ENCODE data around the gene DLG5.
"Not testable (repeated sequence)": the region's sequence is repeated elsewhere in the genome, so short reads cannot be mapped to it uniquely, and the experiment has no call there.

The DLG5 gene

DNA sequence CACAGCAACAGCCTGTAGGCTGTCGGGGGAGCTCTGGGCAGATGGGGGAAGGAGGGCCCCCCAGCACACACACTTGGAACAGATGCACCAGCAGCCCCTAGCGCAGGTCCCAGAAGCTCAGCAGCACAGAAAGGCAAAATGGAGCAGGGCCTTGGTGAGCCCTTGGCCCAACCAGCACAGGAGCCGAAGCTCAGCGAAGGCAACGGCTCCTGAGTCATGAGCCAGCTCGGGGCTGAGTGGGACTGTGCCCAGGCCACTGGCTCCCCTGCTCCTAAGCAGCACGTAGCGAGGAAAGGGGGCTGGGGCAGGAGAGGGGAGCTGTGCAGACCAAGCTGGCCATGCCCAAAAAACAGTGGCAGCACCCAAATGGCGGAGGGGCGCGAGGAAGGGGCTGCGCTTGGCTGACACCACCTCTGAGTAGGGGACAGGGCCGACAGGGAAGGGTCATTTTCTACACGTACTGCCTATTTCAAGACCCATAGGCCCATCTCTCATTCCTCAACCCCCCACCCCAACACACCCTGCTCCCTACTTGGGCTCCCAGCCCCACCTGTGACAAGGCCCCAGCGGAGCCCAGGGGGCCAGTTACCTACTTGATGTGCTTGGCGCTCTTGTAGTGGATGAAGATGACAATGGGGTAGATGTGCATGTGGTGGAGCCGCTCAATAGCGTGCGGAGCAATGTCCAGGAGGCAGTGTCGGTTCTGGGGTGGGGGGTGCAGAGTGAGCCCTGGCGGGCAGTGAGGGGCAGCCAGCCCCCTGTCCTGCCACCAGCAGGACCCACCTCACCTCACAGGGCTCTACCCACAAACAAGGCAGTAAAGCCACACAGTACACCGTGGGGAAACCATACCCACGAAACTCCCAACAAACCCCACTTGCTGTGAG lies 132.1 kb downstream of the DLG5 start:
- DNase-seq (ENCODE audit: low spot score), result no peak

DNA sequence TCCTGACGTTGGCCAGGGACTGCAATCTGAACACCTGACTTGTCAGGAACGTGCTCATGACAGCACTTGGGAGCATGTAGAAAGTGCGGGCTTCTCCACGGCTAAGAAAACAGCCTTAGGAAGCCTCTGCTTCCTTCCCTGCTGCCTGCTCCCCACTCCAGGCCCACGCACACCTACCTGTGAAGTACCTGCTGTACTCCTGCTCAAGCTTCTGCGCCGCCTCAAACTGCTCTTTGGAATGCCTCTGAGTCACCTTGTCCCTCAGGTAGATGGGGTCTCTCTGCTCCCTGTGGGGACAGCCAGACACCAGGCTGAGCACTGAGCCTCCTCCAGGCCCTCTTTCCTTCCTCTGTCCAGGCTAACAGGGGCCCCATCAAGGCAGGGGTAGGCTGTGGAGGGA lies 132.7 kb downstream of the DLG5 start:
- DNase-seq (ENCODE audit: low spot score), result no peak

DNA sequence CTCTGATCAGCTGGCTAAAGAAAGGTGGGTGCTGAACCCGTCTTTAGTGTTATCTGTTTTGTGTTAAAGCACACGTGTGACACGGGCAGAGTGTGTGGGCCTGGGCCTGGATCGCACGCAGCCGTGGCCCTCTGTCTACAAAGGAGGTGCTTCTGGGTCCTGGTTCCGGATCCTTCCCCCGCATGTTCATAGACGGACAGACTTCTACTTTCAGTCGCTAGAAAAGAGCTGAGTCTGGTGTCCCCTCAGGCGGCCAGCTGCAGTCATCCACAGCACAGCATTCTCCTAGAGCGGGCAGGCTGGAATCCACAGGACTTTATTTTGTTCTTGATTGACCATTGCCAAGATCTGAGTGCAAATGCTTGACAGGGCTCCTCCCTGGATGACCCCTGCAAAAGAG lies 134.4 kb downstream of the DLG5 start:
- DNase-seq (ENCODE audit: low spot score), result no peak

DNA sequence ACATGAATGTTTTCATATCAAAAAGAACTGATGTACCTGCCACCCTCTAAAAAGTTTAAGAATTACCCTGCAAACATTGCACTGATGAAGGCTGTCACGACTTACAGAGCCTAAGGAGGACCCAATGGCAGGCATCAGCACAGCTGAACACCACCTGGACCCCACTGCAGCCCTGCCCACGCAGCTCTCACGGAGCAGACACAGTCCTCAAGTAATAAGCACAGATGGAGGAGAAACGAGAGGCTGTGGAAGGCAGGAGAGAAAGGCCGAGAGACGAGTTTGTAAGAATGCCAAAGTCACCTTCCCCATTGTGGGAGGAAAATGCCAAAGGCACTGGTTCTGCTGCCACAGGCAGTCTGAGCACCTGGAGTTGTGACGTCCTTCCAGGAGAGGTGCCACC lies 135.0 kb downstream of the DLG5 start:
- no peak for DNase-seq (ENCODE audit: low spot score)

DNA sequence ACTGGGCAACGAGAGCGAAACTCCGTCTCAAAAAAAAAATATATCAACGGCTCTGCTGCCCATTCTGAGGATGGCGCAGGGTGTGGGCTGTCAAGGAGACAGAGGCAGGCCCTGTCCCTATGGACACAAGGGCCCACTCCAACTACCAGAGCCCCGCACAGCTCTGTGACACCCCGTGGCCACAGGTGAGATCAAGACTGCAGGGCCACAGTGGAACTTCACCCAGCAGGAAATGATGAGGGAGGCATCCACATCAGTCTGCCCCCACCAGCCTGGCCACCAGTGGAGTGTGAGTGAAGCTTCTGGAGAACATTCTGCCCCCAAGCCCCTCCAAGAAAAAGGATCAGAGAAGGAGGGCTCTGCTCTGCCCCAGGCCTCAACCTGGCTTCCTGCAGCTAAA lies 136.7 kb downstream of the DLG5 start:
- no peak for DNase-seq (ENCODE audit: low spot score)

DNA sequence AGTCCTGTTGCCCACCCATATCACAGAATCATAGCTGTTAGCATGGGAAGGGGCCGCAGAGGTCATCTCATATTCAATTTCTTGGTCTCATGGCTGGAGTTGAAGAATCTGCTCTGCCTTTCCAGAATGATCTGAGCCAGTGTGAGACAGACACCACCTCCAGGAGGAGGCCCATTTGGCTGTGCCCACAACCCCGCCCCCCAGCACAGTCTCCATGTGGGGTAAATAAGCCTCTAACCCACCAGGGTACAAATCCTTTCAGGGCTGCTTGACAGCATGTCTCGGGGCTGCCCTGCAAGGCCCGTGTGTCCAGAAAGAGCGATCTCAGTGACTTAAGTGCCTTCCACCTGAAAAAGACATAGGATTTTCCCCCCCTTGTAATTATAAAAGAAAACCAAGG lies 137.5 kb downstream of the DLG5 start:
- no peak for DNase-seq (ENCODE audit: low spot score)

DNA sequence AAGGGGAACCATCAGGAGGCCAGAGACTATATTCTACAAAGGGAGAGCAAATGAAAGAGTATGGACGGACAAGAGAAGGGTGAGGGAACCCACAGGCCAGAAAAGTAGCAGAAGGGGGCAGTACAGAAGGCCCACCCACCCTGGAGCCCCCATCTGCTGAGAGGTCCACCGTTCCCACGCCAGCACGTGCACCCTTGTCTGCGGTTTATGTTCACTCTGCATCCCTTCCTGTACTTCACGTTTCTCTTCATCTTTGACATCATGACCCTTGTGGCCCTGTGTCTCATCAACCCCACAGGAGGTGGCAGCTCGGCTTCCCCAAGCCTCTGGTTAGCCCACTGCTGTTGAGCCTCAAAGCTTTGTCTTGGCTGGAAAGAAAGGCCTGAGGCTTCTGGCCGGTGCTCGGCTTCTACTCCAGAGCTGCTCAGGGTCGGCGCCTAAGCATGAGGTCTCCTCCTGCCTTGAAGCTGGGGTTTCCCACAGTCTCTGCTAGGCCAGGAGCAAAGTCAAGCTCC lies 138.0 kb downstream of the DLG5 start:
- DNase-seq (ENCODE audit: low spot score), result no peak

DNA sequence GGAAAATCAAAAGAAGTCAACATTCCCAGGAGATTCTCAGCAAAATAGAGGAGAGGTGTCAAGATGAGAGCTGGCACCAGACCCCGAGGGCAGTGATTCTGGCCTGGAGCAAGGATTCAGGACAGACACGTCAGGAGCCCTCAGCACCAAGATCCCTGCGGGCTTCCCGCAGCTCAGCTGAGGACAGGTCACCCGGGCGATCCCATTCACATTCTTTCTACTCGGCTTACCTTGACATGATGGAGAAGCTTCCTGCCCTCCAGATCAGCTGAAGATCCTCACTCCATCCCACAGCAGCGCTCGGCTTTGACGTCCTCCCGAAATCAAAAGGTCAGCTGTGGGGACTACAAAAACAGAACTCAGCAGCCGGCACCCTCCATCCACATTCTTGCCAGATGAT lies 139.1 kb downstream of the DLG5 start:
- no peak for DNase-seq (ENCODE audit: low spot score)

DNA sequence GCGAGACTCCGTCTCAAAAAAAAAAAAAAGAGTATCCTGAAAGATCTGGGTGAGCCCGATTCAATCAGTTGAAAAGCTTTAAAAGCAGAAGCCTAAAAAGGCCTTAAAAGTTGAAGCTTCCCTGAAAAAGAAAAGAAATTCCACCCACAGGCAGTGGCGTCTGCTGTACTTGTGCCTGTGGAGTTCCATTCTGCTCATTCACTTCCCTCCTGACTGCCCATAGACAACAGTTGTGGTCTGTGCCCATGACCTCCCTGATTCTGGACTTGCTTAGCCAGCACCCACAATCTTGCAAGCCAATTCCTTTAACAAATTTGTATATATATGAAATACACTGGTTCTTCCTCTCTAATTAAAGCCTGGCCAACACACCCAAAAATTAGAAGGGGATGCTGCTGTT lies 141.7 kb downstream of the DLG5 start:
- DNase-seq (ENCODE audit: low spot score), result no peak

DNA sequence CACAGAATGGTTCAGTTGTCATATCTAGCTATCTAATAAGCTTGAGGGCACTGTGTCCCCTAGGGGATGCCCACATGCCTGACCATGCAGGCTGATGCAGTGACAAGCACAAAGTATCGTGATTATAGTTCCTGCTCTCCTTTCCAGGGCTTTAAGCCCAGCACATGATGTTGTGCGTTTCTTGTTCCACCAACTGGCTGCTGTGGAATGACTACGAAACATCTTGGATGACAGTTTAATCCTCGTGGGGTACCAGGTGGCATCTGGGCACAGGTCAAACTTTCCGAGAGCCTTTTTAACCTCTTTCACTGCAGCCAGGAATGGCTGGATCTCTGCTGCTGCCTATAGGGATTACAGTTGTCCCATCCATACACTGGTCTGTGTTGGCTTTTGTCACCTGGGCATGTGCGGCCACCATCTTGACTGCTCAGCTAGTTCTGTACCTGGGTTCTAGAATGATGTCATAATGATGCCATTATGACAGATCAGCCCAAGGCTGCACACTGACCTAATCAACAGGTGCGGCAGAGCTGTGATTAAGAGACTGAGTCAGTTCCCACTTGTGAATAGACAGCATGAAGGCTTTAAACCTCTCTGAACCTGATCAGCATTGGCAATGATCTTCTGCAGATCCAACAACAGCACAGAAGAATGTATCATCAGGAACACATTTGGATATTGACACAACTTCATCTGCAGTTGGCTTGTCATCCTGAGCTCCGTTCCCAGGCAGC lies 144.1 kb downstream of the DLG5 start:
- DNase-seq (ENCODE audit: low spot score), result no peak

DNA sequence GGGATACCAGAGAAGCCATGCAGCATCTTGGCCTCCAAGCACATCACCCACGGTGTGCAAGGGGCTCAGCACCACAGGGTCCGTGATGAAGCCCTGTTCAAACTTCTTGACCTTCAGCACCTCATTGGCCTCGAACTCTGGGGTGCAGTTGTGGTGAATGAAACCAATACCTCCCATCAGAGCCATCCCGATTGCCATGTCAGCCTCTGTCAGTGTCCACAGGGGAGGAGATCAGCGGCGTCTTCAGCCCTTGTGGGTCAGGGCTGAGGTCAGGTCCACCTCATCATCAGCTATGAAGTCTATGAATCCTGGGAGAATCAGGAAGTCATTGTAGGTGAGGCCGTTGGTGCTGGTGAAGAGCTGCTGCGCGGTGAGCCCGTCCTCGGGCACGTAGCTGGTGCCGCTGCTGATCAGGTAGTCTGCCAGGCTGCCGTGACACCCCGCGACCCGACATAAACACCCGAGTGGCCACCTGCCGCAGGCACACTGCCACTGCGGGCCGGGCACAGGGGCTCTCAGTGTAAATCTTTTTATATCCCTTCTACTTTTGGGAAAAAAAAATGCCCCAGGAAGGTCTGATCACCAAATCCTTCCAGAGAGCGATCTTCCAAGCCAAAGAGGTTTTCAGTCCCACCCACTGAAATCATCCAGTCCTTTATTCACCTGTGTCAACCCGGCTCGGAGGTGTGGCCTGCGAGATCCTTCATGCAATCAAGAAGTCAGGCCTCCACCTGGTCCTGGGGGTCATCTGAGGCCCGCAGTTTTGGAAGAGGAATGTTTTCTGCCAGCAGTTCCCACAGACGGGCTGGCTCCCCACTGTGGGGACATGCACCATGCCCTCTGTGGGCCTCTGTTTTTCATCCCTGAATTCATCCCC lies 144.9 kb downstream of the DLG5 start:
- no peak for DNase-seq (ENCODE audit: low spot score)

DNA sequence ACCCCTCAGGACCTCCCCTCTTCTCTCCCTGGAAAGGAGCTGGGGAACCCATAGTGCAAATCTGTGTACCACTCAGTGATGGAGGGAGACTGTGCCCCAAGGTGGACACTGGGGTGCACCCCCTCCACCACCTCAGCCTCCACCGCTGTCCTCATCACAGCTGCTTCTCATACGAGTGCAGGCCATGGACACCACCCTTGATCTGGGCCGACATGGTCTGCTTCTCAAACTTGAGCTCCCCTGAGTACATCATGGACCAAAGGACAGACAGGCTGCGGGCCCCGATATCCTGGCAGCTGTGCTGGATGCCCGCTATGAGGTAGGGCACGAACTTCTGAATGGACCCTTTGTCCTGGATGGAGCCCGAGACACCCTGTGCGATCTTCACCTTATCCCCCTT lies 146.4 kb downstream of the DLG5 start:
- no peak for DNase-seq (ENCODE audit: low spot score)

DNA sequence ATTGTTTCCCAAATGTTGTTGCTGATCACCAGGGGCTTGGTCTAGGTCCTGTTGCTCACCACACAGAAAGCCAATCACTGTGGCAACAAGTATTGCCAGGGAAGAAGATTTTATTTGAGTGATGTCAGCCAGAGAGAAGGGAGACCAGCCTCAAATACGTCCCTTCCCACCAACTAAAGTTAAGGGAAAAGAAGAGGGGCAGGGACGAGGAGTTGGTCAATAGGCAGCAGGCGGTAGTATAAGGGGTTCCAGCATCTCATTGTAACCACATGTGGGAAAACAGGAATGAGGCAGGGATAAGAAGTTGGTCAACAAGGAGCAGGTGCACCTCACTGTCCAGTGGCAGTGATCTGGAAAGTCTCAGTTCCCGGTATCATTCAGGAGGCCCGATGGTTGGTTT lies 150.1 kb downstream of the DLG5 start:
- no peak for DNase-seq (ENCODE audit: low spot score)

DNA sequence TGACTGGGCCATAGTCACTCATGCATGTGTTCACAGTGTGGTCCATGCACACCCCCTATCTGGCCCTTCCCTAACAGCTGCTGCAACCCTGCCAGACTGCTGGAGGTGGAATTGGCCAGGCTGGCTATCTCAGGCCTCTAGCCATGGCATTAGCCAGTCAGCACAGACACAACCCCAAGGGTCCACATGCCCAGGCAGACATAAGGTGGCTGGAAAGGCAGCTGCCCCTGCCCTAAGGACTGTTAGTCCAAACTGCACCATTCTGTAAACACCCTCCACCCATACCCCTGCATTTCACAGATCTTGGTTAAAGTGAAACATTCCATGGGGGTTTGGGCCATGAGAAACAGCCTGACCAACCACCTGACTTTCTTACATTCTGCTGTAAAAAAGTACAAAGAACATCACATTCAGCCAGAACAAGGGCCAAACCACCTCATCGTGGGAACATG lies 151.6 kb downstream of the DLG5 start:
- no peak for DNase-seq (ENCODE audit: low spot score)

DNA sequence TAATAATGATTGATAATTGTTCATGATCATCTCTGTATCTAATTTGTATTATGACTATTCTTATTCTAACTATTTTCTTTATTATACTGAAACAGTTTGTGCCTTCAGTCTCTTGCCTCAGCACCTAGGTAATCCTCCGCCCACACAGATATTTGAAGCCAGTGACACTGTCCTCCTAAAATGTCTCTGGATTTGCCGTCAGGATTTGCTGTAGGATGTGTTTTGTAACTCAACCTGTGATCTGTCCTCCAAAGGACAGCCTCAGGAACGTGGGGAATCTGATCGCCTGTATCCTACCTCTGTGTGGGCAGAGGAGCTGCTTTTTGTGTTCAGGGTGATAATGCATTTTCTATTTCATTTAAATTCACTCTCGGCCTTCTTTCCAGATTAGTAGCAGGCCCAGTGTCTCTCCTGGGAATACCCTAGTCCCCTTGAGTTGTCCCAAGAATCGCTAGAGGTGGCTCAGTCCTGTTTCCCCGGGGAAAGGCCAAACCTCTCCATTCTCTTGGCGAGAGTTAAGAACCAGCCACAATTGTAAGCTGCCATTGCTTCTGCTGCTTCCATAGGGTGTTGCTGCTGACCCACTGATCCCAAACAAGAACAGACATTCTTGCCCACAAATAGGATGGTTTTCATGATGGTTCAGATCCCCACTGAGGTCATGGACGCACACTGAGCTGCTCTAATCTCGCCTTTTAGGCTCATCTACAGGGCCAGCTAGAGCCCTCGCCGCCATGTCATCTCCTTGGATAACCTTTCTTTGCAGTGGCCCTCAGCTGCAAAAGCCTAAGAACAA lies 152.7 kb downstream of the DLG5 start:
- DNase-seq (ENCODE audit: low spot score), result no peak

DNA sequence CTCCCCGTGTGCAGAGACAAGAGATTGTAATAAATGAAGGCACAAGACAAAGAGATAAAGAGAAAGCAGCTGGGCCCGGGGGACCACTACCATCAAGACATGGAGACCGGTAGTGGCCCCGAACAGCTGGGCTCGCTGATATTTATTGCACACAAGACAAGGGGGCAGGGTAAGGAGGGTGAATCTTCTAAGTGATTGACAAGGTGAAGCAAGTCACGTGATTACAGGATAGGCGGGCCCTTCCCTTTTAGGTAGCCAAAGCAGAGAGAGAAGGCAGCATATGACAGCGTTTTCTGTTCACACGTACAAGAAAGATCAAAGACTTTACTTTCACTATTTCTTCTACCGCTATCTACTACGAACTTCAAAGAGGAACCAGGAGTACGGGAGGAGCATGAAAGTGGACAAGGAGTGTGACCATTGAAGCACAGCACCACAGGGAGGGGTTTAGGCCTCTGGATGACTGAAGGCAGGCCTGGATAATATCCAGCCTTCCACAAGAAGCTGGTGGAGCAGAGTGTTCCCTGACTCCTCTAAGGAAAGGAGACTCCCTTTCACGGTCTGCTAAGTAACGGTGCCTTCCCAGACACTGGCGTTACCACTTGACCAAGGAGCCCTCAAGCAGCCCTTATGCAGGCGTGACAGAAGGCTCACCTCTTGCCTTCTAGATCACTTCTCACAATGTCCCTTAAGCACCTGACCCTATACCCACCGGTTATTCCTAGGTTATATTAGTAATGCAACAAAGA lies 153.5 kb downstream of the DLG5 start:
- not testable (repeated sequence) for DNase-seq (ENCODE audit: low spot score)

DNA sequence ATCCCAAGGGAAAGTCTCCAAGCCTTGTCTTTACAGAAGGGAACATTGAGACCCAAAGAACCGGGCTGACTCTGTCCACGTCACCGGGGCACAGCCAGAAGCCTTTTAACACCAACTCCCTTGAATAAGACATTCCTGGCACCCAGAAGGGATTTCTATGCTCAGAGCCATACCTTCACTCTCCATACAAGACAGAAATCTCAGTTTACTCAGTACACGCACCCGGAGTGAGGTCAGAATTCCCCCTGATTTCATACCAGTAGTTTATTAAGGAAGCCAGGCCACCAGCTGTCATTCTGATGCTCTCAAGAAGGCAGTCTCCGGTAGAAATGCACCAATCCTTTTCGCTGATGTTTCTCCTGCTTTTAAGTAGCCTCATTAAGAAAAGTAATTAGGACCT lies 154.7 kb downstream of the DLG5 start:
- DNase-seq (ENCODE audit: low spot score), result no peak

DNA sequence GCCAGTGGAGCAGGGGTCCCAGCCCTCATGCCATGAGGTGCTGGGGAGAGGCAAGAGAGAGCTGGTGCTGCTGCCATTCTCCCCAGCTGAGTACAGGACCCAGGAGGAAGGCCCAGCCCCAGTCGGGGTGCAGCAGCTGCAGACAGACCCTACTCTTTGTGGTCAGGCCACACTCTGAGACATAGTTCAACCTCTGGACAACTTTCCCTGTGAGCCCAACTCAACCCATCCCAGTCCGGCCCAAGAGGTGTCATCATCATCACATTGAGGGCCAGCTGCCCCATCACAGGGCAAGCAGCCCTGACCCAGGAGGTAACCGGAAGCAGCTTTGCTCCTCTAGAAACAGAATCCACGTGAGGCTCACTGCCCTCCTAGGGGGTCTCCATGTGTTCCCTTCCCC lies 155.1 kb downstream of the DLG5 start:
- no peak for DNase-seq (ENCODE audit: low spot score)

DNA sequence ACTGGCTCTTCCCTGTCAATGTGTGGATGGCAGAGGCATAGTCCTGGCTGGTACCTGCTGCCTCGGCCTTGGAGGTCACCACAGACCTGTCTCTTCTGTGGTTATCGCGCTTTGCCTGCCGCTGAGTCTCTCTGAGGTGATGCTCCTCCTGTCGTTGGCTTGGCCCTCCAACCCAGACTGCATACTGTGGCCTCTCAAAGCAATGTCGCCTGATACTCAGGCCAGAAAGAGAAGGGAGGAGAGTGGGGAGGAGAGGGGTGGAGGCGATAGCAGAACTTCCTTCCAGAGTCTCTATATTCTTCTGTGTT lies 155.7 kb downstream of the DLG5 start:
- no peak for DNase-seq (ENCODE audit: low spot score)

DNA sequence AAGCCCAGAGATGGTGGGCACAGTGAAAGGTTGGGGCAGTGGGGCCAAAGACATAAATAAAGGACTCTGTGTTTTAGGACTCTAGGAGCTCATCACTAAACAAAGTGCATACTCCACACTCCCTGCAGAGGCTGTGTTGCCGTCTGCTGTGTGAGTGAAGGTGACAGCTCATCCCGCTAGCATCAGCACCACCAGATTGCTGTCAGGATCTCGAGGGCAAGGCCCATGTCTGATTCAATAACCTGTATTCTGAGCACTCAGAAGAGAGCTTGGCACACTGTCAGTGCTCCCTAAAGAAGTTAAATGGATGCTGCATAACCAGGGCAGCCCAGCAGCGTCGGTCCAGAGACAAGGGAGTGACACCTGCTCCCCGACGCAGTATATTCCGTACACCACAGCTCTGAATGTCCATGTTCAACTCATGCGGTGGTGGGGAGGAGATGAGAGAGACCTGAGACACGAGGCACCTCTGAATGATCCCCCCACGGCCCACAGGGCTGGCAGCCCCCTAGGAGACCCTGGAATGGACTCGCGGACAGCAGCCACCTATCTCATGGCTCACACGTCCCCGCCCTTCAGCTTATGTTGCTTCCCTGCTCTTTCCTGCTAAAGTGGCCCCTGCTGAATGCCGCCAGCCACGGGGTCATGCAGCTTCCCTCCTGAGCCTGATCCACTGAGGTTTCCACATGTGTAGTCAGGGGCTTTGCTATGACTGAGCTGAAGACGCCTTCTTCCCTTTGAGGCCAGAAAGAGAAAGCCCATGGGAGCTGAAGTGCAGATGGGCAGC lies 156.3 kb downstream of the DLG5 start:
- DNase-seq (ENCODE audit: low spot score), result no peak
